DMS153 (cell line): ENCODE measurements around the gene TECPR2.

Experiments used
- DNase-seq: peaks from one replicate; lab custom pipeline; 2025; lab: John Stamatoyannopoulos, UW

The TECPR2 gene

DNA sequence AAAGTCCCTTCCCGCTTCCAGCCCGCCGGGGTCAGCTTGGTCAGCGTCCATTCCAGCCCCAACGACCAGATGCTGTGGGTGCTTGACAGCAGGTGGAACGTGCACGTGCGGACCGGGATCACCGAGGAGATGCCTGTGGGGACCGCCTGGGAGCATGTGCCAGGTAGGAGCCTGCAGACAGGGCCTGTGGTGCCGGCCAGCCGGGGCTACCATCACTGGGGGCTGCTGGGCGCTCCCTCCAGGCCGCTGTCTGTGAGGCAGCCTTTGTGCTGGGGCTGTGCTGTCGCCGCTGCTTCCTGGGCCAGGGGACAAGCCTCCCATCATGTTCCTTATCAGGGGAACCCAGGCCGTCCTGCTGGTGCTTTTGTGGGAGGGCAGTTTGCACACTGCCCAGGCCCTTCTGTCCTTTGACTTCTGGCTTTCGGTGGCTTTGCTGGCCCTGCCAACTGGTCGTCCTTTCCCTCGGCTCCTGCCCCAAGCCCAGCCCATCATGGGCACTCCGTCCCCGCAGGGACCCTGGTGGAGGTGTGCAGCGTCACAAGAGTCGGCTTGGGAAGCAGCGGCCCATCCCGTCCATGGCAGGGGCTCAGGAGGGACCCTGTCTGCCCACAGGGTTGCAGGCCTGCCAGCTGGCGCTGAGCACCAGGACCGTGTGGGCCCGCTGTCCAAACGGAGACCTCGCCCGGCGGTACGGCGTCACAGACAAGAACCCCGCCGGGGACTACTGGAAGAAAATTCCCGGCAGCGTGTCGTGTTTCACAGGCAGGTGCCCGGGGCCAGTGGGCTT, 134.4 kb downstream of the TECPR2 start:
- no peak for DNase-seq

DNA sequence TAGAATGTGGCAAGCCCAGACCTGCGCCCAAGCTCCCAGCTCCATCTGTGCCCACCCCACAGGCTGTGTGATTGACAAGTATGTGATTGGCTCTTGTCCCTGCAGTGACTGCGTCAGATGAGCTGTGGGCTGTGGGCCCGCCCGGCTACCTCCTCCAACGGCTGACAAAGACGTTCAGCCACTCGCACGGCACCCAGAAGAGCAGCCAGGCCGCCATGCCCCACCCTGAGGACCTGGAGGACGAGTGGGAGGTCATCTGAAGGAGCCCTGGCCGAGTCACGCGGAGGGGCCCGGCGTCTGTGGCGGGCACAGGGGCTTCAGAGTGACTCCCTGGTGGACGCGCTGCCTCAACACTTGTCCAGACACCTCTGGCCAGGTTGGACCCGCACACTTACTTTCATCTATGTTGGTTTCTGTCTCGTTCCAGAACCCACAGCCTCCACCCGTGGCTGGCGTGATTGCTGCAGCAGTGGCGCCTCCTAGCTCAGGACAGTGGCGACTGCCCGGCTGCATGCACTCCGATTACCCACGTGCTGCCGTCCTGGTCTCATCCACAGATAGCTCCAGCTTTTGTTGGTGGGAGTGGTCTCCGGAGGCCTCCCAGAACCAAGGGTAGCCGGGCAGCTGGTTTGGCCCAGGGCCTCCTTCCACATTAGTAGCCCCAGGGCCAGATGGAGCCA, 135.4 kb downstream of the TECPR2 start:
- no peak for DNase-seq

- no peak for DNase-seq
Observed at GRCh38 chr14:102498678-102499265, 136.0 kb downstream of the TECPR2 start.

DNA sequence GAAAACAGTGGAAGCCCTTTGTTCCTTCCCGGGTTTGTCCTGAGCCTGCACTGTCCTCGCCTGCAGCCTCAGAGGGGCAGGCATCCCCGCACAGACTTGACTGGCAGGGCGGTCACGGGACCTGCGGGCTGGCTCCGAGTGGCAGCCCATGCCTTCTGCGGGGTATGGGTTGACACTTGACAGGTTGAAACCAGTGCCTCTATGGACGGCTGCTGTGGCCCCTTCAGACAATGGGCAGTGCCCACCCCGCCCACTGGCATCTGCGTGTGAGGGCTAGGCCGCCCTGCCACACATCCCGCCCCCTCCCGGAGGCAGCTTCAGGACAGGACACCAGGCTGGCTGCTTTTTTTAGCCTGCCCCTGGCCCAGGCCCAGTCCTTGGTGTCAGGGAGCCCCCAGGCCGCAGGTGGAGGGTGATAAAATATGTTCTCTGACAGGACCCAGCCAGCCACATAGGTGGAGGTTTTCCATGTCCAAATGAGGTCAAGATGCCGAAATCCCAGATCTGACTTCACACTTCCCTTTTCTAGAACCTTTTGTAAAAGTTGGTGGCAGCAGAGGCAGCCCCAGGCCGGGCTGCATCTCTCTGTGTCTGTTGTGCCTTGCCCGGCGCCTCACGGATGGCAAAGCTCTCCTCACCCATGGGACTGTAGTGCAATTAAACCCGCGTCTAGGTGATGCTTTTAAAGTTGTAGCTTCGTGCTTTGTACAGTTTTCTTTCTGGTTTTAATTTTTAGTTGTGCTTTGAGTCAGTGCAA, 136.8 kb downstream of the TECPR2 start:
- DNase-seq: no peak

DNA sequence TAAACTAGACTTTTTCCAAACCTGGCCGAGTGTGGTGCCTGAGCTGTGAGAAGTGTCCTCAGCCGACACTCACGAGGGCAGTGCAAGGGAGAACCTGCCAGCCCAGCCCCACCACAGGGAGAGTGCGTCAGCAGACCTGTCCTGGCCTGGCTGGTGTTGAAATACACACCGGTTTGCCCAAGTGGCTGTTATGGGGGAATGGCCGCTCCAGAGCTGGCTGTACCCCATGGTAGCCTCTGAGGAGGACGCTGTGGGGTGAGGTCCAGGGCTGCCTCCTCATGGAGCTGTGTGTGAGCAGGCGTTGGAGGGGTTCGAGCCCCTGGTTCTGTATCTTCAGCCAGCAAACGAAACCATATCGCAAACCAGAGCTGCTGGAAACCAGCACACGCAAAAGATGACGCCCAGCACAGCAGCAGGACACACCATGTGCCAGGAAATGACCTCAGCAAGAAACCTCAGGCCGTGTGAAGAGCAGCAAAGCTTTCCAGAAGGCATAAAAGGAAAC, 137.5 kb downstream of the TECPR2 start:
- DNase-seq: no peak

- no peak for DNase-seq
Observed at GRCh38 chr14:102500713-102501112, 138.0 kb downstream of the TECPR2 start.

DNA sequence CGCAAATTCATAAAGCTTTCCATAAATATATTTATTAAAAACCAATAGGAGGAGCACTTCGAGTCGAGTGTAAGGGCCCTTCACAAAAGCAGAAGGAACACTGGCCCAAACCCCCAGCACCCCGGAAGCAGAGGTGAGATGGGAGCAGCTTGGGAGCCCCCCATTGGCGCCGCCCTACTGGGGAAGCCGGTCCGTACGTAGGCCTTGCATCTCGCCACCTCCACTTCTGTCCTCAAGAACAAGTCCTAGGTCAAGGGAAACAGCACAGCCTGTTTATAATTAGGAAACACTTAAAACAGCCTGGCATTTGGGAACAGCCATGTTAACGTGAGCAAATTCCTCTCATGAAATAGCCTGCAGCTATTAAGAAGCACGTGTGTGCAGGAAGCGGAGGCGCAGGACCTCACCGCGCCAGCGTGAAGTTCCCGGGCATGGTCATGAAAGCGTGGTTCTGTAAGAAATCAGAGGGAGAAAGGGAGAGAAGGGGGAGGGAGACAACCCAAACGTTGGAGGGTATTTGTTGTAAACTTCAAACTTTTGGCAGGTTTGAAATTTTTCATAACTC, 139.1 kb downstream of the TECPR2 start:
- no peak for DNase-seq

DNA sequence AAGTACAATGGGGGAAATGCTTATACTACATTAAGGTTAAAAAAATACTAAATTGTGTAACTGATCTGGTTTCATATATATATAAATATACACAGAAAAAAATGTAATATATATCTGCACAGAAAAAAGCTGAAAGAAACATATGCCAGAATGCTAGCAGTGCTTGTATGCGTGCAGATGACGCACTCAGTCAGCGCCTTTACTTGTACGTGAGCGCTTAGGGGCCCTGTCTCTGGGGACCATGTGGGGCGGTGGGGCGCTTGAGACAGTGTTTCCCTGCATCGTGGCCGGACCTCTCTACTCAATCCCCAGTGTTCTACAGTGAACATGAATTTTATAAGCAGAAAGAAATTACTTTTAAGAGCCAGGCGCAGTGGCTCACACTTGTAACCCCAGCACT, 139.8 kb downstream of the TECPR2 start:
- DNase-seq: no peak

GRCh38 chr14:102503641-102504327, 141.0 kb downstream of the TECPR2 start:
- no peak for DNase-seq

GRCh38 chr14:102504328-102504999, 141.7 kb downstream of the TECPR2 start:
- DNase-seq: no peak

DNA sequence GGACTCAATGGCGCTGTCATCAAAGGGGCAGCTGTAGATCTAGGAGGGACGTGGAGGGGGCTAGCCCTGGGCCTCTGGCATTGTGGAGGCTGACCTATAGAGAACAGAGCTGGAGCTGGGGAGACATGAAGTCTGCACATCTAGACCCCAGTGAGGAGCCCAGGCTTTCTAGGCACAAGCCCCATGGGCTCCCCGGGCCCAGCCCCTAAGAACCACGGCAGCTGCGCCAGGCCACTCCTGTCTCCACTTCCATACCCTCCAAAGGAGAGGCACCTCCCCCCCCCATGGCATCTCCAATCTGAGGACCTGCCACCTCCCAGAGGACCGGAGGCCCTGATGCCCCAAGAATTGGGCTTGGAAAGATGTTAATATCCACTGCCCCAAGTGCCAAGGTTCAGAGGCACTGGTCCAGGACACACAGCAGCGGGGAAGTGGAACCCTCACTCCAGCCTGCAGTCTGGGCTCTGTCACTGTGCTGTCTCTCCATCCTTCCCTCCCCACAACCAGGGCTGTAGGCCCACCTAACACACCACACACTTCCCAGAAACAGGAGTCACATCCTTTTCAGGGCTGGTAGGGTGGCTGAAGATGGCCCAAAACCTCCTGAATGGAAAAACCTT, 142.4 kb downstream of the TECPR2 start:
- DNase-seq: no peak

GRCh38 chr14:102505775-102506625, 143.3 kb downstream of the TECPR2 start:
- no peak for DNase-seq

DNA sequence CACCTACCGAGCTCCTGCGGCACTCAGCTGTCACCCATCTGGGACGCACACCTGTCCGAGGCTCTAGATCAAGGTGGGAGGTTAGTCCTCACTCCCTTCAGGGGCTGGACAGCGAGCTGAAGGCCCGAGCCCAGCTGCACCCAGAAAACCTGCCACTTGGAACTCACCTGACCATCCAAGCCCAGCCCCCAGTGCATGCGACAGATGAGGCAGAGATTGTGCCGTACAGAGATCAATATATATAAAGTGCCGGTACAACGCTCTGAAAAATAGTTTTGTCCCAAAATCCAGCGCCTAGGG, 143.8 kb downstream of the TECPR2 start:
- no peak for DNase-seq

DNA sequence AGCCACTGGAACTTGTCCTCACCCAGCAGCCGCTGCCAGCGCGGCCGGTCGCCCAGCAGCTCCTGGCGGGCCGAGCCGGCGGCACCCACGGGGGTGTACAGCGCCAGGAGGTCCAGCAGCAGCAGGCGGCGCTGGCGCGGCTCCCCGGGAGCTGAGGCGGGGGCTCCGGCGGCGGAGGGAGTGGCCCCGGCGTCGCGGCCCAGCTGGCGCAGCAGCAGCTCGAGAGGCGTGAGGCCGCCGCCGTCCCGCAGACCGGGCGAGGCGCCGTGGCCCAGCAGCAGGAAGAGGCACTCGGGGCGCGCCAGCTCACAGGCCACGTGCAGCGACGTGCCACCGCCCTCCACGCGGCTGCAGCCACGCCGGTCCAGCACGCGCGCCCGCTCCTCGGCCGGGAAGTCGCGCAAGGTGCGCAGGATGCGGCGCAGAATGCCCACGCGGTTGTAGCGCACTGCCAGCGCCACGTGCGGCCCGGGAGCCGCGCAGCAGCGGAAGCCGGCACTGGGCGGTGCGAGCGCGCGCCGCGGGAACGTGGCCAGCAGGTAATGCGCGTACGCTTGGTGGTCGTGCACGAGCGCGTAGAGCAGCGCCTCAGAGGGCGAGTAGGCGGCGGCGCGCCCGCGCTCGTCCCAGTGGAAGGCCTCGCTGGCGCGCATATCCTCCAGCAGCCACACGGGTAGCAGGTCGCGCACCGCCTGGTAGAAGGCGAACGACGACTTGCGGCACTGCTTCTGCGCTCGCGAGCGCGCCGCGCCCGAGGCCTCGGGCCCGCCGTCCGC, 144.5 kb downstream of the TECPR2 start:
- no peak for DNase-seq

- DNase-seq: no peak
Observed at GRCh38 chr14:102507857-102508312, 145.1 kb downstream of the TECPR2 start.

- DNase-seq: peak; percentile 5
Observed at GRCh38 chr14:102508410-102508773, 145.7 kb downstream of the TECPR2 start.

DNA sequence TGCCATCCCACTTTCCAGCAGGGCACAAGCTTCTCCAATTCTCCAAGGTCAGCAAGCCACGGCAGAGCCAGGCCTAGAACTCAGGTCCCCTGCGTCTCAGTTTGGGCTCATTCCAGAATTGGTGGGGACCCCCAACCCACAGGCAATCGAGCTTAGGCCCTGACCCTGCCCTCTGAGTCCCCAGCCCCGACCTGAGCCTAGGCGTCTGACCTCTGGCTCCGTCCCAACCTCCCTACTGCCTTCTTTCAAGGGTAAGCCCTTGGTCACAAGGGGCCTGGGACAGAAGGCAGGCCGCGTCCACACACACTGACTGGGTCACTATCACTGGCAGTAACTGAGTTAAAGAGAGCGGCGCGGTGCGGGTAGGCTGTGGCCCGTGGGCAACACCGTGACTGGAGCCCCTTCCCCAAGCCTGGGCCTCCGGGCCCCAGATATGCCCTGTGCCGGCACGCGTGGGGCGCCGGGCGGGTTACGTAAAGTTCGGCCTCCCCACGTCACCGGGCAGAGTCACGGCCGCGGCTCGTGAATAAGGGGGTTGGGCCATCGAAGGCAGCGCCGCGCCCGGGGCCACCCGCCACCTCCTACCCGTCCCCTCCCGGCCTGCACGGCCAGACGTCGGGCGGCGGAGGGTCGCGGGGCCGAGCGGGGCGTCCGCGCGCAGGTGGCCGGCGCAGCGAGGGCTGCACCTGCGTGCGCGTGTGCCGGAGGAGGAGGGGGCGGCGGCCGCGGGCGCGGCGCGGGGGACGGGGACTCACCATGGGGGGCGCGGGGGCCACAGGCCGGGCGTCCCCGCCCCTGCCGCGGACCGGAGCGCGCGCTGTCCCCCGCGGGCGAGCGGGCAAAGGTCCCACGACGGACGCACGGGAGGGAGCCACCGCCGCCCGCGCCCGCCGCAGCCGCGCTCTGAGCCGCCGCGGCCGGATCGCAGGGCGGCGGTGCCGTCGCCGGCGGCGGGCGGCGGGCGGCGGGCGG, 146.3 kb downstream of the TECPR2 start:
- DNase-seq: no peak
